NB4 (cell line): ENCODE measurements around the gene ASAP3.

Source experiments
- DNase-seq: peaks from one replicate; pipeline ENCODE4 v3.0.0; 2010; ENCODE audit warnings: low read depth
- H3K4me3 ChIP-seq: one replicate; pipeline ENCODE4 v1.5.1; 2011; ENCODE audit warnings: mild to moderate bottlenecking, low read depth, low read length, moderate library complexity
- MYC ChIP-seq: IDR thresholded peaks from 2 replicates; pipeline ENCODE4 v1.6.1; 2011; ENCODE audit warnings: low read depth, low read length
- POLR2A ChIP-seq: IDR thresholded peaks from 2 replicates; pipeline ENCODE4 v1.6.1; 2011; ENCODE audit warnings: mild to moderate bottlenecking; ENCODE audit not compliant: insufficient read length; ENCODE audit errors: extremely low read depth
- TF ChIP-seq, protein P1 (sequence below): IDR thresholded peaks from one replicate; pipeline ENCODE4 v1.5.1; 2012; ENCODE audit warnings: low read depth, low read length
- TF ChIP-seq, protein P2 (sequence below): IDR thresholded peaks from 2 replicates; pipeline ENCODE4 v1.6.1; 2011; ENCODE audit warnings: low read depth, low read length

ASAP3 gene

DNA sequence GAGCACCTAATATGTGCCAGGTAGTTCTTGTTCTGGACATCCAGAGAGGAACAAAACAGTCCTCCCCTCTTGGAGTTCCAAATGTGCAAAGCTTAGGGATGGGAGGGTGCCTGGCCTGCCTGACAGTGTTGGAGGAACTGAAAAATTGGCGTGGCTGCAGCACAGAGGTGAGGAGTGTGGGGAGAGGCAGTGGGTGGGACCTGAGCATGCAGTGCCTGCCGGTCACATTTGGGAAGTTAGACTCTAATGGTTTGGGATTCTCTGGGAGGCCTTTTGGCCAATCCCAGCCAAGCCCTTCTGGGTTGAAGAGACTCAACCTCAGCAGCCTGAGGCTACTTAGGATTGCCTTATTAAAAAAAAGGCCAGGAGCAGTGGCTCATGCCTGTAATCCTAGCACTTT, 57.2 kb downstream of the ASAP3 start:
- no peak for DNase-seq
- TF ChIP-seq, protein P1, sequence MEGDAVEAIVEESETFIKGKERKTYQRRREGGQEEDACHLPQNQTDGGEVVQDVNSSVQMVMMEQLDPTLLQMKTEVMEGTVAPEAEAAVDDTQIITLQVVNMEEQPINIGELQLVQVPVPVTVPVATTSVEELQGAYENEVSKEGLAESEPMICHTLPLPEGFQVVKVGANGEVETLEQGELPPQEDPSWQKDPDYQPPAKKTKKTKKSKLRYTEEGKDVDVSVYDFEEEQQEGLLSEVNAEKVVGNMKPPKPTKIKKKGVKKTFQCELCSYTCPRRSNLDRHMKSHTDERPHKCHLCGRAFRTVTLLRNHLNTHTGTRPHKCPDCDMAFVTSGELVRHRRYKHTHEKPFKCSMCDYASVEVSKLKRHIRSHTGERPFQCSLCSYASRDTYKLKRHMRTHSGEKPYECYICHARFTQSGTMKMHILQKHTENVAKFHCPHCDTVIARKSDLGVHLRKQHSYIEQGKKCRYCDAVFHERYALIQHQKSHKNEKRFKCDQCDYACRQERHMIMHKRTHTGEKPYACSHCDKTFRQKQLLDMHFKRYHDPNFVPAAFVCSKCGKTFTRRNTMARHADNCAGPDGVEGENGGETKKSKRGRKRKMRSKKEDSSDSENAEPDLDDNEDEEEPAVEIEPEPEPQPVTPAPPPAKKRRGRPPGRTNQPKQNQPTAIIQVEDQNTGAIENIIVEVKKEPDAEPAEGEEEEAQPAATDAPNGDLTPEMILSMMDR: no peak
- TF ChIP-seq POLR2A (no peak), MYC (no peak)
- TF ChIP-seq, protein P2, sequence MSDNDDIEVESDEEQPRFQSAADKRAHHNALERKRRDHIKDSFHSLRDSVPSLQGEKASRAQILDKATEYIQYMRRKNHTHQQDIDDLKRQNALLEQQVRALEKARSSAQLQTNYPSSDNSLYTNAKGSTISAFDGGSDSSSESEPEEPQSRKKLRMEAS: no peak
- H3K4me3 ChIP-seq: no peak overlapping the region

DNA sequence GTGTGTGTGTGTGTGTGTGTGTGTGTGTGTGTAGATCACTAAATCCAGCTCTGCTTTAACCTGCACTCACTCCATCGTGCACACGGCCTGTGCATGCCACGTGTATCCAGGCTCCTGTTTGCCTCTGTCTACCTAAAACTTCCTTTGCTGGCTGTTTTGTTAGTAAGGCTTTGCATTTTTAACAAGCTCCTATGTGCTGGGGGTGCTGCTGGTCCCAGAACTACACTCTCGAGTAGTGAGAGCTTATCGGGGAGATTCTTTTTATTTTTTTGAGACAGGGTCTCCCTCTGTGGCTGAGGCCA, 58.8 kb downstream of the ASAP3 start:
- no peak overlapping the region for H3K4me3 ChIP-seq
- no peak for DNase-seq
- TF ChIP-seq, protein P1: no peak
- TF ChIP-seq MYC: no peak
- TF ChIP-seq POLR2A: no peak
- TF ChIP-seq, protein P2: no peak

DNA sequence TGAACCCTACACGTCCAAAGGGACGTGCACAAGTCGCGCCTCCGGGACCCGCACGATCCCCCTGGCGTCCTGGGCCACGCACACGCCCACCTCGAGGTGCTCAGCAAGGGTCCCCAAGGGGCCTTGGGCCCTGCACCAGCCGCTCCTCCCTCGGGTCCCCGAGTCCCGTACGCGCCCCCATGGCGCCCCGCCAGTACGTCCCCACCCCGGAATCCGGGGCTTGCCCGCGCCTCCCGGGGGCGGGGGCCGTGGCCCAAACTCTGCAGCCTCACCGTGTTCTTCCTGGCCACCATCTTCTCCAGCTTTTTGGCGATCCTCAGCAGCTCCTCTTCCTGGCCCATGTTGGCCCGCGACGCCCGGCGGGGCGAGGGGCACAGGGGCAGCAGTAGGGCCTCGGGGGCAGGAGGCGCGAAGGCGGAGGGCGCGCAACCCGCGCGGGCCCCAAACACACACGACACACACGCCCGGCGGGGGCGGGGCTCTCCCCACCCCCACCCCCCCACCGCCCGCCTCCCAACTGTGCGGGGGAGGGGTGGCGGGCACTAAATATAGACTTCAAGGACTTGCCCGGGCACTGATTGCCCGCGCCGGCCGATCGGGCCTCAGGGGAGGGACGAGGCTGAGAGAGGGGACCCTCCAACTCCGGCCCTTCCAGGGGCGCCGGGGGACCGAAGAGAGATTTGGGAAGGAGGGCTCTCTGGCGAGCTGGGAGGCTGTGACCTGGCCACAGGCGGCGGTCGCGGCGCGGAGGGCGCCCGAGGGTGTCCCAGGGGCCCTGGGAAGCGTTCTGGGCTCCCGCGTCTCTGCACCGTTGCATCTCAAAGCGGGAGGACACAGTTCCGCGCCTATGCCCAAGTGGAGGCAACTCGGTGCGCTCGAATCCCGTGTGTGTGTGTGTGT, 59.4 kb downstream of the ASAP3 start, which contains the start of gene TCEA3:
Gene TCEA3, minus strand, starts transcription at position 456 of the 900 bp plus-strand sequence. Its CDS starts 115 bp downstream, at position 341.
- no peak within 1 kb of the TSS for H3K4me3 ChIP-seq
- TF ChIP-seq, protein P2: no peak
- TF ChIP-seq MYC (no peak), POLR2A (no peak)
- TF ChIP-seq, protein P1: no peak
- DNase-seq: peak; percentile 27

DNA sequence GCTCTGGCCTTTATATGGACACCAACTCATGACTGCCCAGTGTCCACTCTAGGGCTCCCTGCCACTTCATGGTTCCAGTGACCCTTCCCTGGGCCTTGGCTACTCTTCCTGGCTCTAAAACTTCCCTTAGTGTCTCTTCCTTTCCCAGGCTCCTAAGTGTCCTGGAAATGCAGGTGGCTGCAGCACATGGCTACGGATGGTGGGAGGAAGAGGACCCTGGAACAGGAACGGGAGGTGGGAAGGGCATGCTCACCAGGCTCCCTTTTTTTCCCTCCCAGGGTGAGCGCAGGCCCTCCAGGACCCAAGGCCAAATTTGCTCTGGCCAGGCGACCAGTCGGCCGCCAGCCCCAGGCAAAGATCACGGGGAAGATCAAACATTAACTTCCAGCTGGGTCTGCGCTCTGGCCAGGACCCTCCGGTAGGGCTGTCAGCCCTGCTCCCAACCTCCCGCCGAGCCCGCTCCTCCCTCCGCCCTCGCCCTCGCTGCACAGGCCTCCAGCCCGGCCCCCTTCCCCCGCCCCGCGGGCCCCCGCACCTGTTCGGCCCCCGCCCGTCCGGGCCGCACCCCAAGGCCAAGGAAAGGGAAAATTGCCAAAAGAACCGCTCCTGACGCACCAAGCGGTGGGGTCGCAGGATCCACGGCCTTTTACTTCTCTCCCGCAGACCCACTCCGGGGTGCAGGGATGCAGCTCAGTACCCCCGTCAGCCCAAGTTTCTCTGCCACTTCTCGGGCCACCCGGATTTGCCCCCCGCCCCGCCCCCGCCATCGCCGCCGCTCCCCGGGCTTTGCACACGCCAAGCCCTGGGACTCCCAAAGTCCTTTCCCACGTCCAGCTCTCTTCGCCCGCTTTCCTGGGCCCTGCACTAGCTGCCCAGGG, 60.3 kb downstream of the ASAP3 start:
- no peak for DNase-seq
- TF ChIP-seq POLR2A: no peak
- TF ChIP-seq MYC: no peak
- TF ChIP-seq, protein P1: no peak
- TF ChIP-seq, protein P2: no peak
- no peak overlapping the region for H3K4me3 ChIP-seq

DNA sequence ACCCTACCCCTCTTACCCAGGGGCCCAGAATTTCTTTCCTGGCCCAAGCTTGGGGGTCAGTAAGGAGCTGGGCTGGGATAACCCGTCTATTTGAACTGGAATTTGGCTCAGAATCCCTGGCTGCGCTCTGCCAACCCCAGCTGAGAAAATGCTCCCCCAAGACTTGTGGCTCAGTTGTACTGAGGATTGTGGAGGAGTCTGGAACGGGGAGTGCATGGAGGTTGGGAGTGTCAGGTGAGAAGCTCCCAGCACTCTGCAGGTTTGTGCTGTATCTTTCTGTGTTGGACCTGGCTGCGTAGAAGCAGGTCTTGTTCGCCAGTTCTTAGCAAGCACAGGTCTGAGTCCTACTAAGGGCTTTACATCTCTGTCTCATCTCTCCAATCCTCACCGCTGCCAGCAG, 61.0 kb downstream of the ASAP3 start:
- no peak for DNase-seq
- no peak overlapping the region for H3K4me3 ChIP-seq
- TF ChIP-seq, protein P2: no peak
- TF ChIP-seq, protein P1: no peak
- TF ChIP-seq POLR2A (no peak), MYC (no peak)
